Astrocyte (in vitro differentiated cells and primary cell): ENCODE data around the gene ZNF222. TPM values are rescaled to one million over a fixed set of nuclear protein-coding genes. Genes with fewer than 3 reads are reported as not detected.

Experiments
- DNase-seq: peaks from one replicate; pipeline ENCODE4 v3.0.0-alpha.2; 2010; ENCODE audit warnings: low read depth
- FAIRE-seq: peaks from 2 replicates; lab custom pipeline; 2011; peaks lifted over from hg19 to GRCh38; lab: Jason Lieb, UNC
- H2AFZ ChIP-seq: 2 replicates; pipeline ENCODE4 v1.6.0; 2012; ENCODE audit warnings: low read depth, low read length, inconsistent platforms
- H3K27ac ChIP-seq: 2 replicates; pipeline ENCODE4 v1.5.1; 2011; ENCODE audit warnings: low read depth, low read length, inconsistent platforms
- H3K27me3 ChIP-seq: 2 replicates; pipeline ENCODE4 v1.6.0; 2011; ENCODE audit warnings: low read length, inconsistent platforms; ENCODE audit not compliant: insufficient read depth
- H3K36me3 ChIP-seq: 2 replicates; pipeline ENCODE4 v1.5.1; 2011; ENCODE audit warnings: low read length, inconsistent platforms; ENCODE audit not compliant: insufficient read depth
- H3K4me1 ChIP-seq: 2 replicates; pipeline ENCODE4 v1.5.1; 2011; ENCODE audit warnings: low read length, inconsistent platforms; ENCODE audit not compliant: insufficient read depth
- H3K4me2 ChIP-seq: 2 replicates; pipeline ENCODE4 v1.6.0; 2012; ENCODE audit warnings: low read length, inconsistent platforms
- H3K4me3 ChIP-seq: 2 replicates; pipeline ENCODE4 v1.5.1; 2011; ENCODE audit warnings: low read depth, mild to moderate bottlenecking, low read length, inconsistent platforms; ENCODE audit not compliant: insufficient read depth
- H3K79me2 ChIP-seq: 2 replicates; pipeline ENCODE4 v1.6.0; 2012; ENCODE audit warnings: mild to moderate bottlenecking, low read length, inconsistent platforms; ENCODE audit not compliant: insufficient read depth
- H3K9ac ChIP-seq: 2 replicates; pipeline ENCODE4 v1.6.0; 2012; ENCODE audit warnings: mild to moderate bottlenecking, low read length, inconsistent platforms
- H3K9me3 ChIP-seq: 2 replicates; pipeline ENCODE4 v1.5.1; 2012; ENCODE audit warnings: low read depth, mild to moderate bottlenecking, low read length, inconsistent platforms; ENCODE audit not compliant: insufficient read depth
- H4K20me1 ChIP-seq: 2 replicates; pipeline ENCODE4 v1.6.0; 2012; ENCODE audit warnings: low read length, inconsistent platforms; ENCODE audit not compliant: insufficient read depth
- H3K27ac Mint-ChIP-seq: one replicate; pipeline ENCODE4 v1.8.0; 2021; ENCODE audit warnings: mild to moderate bottlenecking, mixed read lengths; ENCODE audit not compliant: unreplicated experiment
- H3K27me3 Mint-ChIP-seq: one replicate; pipeline ENCODE4 v1.8.0; 2021; ENCODE audit warnings: low read depth, mixed read lengths; ENCODE audit not compliant: unreplicated experiment
- H3K36me3 Mint-ChIP-seq: one replicate; pipeline ENCODE4 v1.8.0; 2021; ENCODE audit warnings: low read depth, mixed read lengths; ENCODE audit not compliant: unreplicated experiment
- H3K4me1 Mint-ChIP-seq: one replicate; pipeline ENCODE4 v1.8.0; 2021; ENCODE audit warnings: low read depth, mixed read lengths; ENCODE audit not compliant: unreplicated experiment
- H3K4me3 Mint-ChIP-seq: one replicate; pipeline ENCODE4 v1.8.0; 2021; ENCODE audit warnings: mild to moderate bottlenecking, moderate library complexity, mixed read lengths; ENCODE audit not compliant: unreplicated experiment
- H3K9me3 Mint-ChIP-seq: one replicate; pipeline ENCODE4 v1.8.0; 2021; ENCODE audit warnings: mild to moderate bottlenecking, mixed read lengths; ENCODE audit not compliant: unreplicated experiment
- EZH2 ChIP-seq: IDR thresholded peaks from 2 replicates; pipeline ENCODE4 v1.6.1; 2012; ENCODE audit warnings: mild to moderate bottlenecking, low read length, inconsistent platforms; ENCODE audit not compliant: insufficient read depth
- total RNA-seq: library from RNA; stranded (reverse); gene quantifications from 2 replicates; pipeline ENCODE4 v1.2.1, GENCODE V29; 2021
- TF ChIP-seq, protein P1 (sequence below): IDR thresholded peaks from 2 replicates; pipeline ENCODE4 v1.5.1; 2011; ENCODE audit warnings: low read depth, mild to moderate bottlenecking, inconsistent platforms, low read length, moderate library complexity; ENCODE audit not compliant: insufficient read depth

The ZNF222 gene
- total RNA-seq, 1 donor from 2014 or later: 5.5 TPM

DNA sequence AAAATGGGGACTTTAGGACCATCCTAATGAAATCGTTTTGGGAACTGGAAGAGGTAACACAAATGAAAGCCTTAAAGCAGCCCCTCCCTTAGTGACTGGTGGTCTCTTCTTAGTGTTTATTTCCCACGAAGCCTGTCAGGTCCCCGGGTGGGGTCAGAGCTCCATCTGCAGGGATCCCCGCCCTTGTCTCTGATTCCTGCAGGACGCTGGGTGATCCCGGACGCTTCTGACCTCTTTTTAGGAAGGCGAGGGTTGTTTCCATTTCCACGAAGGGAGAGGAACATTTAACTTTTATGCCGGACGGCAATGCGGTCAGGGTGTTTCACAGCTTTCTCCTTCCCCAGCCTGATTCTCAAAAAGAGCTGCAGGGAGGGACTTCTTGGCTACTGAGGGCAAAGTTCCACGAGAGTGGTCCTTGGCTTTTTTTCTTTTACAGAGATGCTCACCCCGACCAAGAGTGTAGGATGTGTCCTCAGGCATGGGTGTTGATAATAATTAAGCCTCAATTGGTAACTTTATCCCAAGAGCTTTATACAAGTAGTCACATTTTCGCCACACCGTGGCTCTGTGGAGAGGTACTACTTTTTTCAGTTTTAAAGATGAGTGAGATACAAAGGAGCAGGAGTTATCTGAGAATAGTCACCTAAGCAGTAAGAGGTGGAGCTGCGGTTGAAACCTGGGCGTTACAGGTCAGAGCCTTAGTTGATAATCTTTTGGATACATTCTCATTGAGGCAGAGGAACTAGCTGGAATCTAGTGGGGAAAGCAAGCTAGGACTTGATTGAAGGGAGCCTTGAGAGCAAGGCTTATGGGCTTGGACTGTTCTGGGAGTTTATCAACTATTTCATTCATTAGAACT is 47.6 kb downstream of the ZNF222 start:
- Mint-ChIP-seq H3K27me3 (no peaks in the 10 kb centered on the region), H3K27ac (no peak overlapping the region), H3K9me3 (peaks cover 4% of the 10 kb centered on the region), H3K4me3 (peak overlapping the region; percentile 92), H3K4me1 (peaks cover 4% of the 10 kb centered on the region), H3K36me3 (peaks cover 9% of the 10 kb centered on the region)
- no peaks in the 10 kb centered on the region for H3K27me3 ChIP-seq
- H3K9ac ChIP-seq: peak overlapping the region; percentile 75
- no peak overlapping the region for H3K27ac ChIP-seq
- H3K4me3 ChIP-seq: peak overlapping the region; percentile 96
- FAIRE-seq (no peak), DNase-seq (no peak)
- TF ChIP-seq, protein P1, sequence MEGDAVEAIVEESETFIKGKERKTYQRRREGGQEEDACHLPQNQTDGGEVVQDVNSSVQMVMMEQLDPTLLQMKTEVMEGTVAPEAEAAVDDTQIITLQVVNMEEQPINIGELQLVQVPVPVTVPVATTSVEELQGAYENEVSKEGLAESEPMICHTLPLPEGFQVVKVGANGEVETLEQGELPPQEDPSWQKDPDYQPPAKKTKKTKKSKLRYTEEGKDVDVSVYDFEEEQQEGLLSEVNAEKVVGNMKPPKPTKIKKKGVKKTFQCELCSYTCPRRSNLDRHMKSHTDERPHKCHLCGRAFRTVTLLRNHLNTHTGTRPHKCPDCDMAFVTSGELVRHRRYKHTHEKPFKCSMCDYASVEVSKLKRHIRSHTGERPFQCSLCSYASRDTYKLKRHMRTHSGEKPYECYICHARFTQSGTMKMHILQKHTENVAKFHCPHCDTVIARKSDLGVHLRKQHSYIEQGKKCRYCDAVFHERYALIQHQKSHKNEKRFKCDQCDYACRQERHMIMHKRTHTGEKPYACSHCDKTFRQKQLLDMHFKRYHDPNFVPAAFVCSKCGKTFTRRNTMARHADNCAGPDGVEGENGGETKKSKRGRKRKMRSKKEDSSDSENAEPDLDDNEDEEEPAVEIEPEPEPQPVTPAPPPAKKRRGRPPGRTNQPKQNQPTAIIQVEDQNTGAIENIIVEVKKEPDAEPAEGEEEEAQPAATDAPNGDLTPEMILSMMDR: no peak
- no peak for TF ChIP-seq EZH2
- H3K79me2 ChIP-seq: peaks cover 4% of the 10 kb centered on the region
- H3K4me1 ChIP-seq: no peaks in the 10 kb centered on the region
- H4K20me1 ChIP-seq: no peaks in the 10 kb centered on the region
- H2AFZ ChIP-seq: peak overlapping the region; percentile 100
- no peaks in the 10 kb centered on the region for H3K36me3 ChIP-seq
- no peaks in the 10 kb centered on the region for H3K9me3 ChIP-seq
- H3K4me2 ChIP-seq: peak overlapping the region; percentile 90

DNA sequence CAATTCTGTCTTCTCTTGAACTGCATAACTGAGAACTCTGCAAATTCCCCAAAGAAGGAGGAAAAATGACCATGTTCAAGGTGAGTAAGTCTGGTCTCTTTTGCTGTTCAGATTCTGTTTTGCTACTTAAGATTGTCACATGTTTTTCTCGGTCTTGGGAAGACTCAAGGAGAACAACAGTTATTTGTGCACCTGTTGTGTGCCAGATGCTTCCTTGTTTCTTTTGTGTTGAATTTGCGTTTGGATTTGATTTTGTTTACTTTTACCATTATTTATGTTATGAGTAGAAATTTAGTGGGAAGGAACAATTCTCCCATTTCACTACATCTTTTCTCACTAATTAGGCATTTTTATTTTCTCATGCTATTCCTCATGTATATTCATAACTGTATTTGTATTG is 51.1 kb downstream of the ZNF222 start:
- H3K27ac Mint-ChIP-seq: no peak overlapping the region
- FAIRE-seq: no peak

More for the DNA sequence above, 51.1 kb downstream of the ZNF222 start:
- H3K79me2 ChIP-seq: peaks cover 4% of the 10 kb centered on the region
- H3K9me3 ChIP-seq: no peaks in the 10 kb centered on the region
- H3K27me3 ChIP-seq: no peaks in the 10 kb centered on the region
- no peak for DNase-seq
- H3K9ac ChIP-seq: no peak overlapping the region
- no peak overlapping the region for H3K4me3 ChIP-seq
- TF ChIP-seq, protein P1: no peak
- TF ChIP-seq EZH2: no peak
- no peak overlapping the region for H3K4me3 Mint-ChIP-seq
- no peak overlapping the region for H2AFZ ChIP-seq
- H3K36me3 ChIP-seq: no peaks in the 10 kb centered on the region
- no peaks in the 10 kb centered on the region for H3K27me3 Mint-ChIP-seq
- no peak overlapping the region for H3K4me2 ChIP-seq
- H4K20me1 ChIP-seq: no peaks in the 10 kb centered on the region
- peaks cover 10% of the 10 kb centered on the region for H3K36me3 Mint-ChIP-seq
- no peak overlapping the region for H3K27ac ChIP-seq
- peaks cover 3% of the 10 kb centered on the region for H3K9me3 Mint-ChIP-seq
- no peaks in the 10 kb centered on the region for H3K4me1 ChIP-seq
- peaks cover 4% of the 10 kb centered on the region for H3K4me1 Mint-ChIP-seq

Other genes with a start within 250 kb of the ZNF222 start
- 2.6 and 3.6 TPM in 2 replicates for gene KCNN4, start 244.4 kb upstream of the ZNF222 start, total RNA-seq
- gene LYPD5, start 222.9 kb upstream of the ZNF222 start, total RNA-seq: not detected in 2 replicates
- 10.1 and 11.9 TPM in 2 replicates for gene ZNF283, start 198.1 kb upstream of the ZNF222 start, total RNA-seq
- 6.4 and 6.6 TPM in 2 replicates for gene ZNF404, start 141.4 kb upstream of the ZNF222 start, total RNA-seq
- 13.8 and 15.8 TPM in 2 replicates for gene ZNF45, start 90.1 kb upstream of the ZNF222 start, total RNA-seq
- 6.0 and 6.6 TPM in 2 replicates for gene ZNF221, start 74.2 kb upstream of the ZNF222 start, total RNA-seq
- gene ZNF155, start 41.2 kb upstream of the ZNF222 start, total RNA-seq: 6.2 and 6.5 TPM in 2 replicates
- 2.1 and 2.7 TPM in 2 replicates for gene ZNF230, start 22.4 kb upstream of the ZNF222 start, total RNA-seq
- gene ZNF223, start 26.7 kb downstream of the ZNF222 start, total RNA-seq: 3.5 and 4.1 TPM in 2 replicates
- 3.6 and 3.7 TPM in 2 replicates for gene ZNF284, start 46.8 kb downstream of the ZNF222 start, total RNA-seq
- 24.6 and 25.2 TPM in 2 replicates for gene ZNF224, start 69.0 kb downstream of the ZNF222 start, total RNA-seq
- 4.5 and 4.7 TPM in 2 replicates for gene ZNF225, start 88.0 kb downstream of the ZNF222 start, total RNA-seq
- gene ZNF234, start 116.2 kb downstream of the ZNF222 start, total RNA-seq: 9.0 and 11.6 TPM in 2 replicates
- gene ZNF226, start 139.7 kb downstream of the ZNF222 start, total RNA-seq: 24.4 and 27.6 TPM in 2 replicates
- 10.7 and 18.2 TPM in 2 replicates for gene ZNF227, start 187.2 kb downstream of the ZNF222 start, total RNA-seq
- gene ZNF233, start 234.5 kb downstream of the ZNF222 start, total RNA-seq: 2.1 and 2.7 TPM in 2 replicates